Esophagus muscularis mucosa (tissue), 4 donors: ENCODE measurements around the gene ZNF784. TPM values are rescaled to one million over a fixed set of nuclear protein-coding genes. Genes with fewer than 3 reads are reported as not detected.

Experiments
- DNase-seq: peaks from one replicate; pipeline ENCODE4 v3.0.0-alpha.2; 2017; ENCODE audit errors: extremely low spot score
- H3K27ac ChIP-seq, 4 donors: fragments of 200-600 bp; sonication (generic); replicated peaks in 1 of 4; 1 replicate in 3 of 4; 2 replicates in 1 of 4; pipeline ENCODE4 v1.5.1; 2016 to 2019; ENCODE audit warnings: mild to moderate bottlenecking in 1 of 4
- H3K27me3 ChIP-seq, 4 donors: fragments of 200-600 bp; sonication (generic); one replicate each; pipeline versions ENCODE4 v1.5.1 to v1.6.0; 2016 to 2019
- H3K36me3 ChIP-seq, 4 donors: fragments of 200-600 bp; sonication (generic); one replicate each; pipeline ENCODE4 v1.5.1; 2016 to 2019
- H3K4me1 ChIP-seq, 4 donors: fragments of 200-600 bp; sonication (generic); one replicate each; pipeline ENCODE4 v1.5.1; 2016 to 2019
- H3K4me3 ChIP-seq, 4 donors: fragments of 200-600 bp; sonication (generic); 1 replicate in 2 of 4; 2 replicates in 2 of 4; pipeline ENCODE4 v1.5.1; 2016 to 2019; ENCODE audit warnings: mild to moderate bottlenecking in 4 of 4, moderate library complexity in 1 of 4
- H3K9me3 ChIP-seq, 4 donors: fragments of 200-600 bp; sonication (generic); 1 replicate in 3 of 4; 2 replicates in 1 of 4; pipeline ENCODE4 v1.5.1; 2016 to 2019
- CTCF ChIP-seq, 3 experiments: fragments of 200-600 bp in 2 of 3; fragments of 450-650 bp in 1 of 3; sonication (generic) in 2 of 3; IDR thresholded peaks; one replicate each; pipeline ENCODE4 v1.5.1; 2017 to 2019; ENCODE audit warnings: antibody characterized with exemption in 3 of 3, mild to moderate bottlenecking in 2 of 3, moderate library complexity in 1 of 3
- EP300 ChIP-seq: sonication (generic); formaldehyde crosslinking; IDR thresholded peaks from one replicate; pipeline ENCODE4 v1.6.1; 2017; ENCODE audit warnings: antibody characterized with exemption
- POLR2A ChIP-seq: fragments of 450-650 bp; IDR thresholded peaks from one replicate; pipeline ENCODE4 v1.6.1; 2017; ENCODE audit warnings: antibody characterized with exemption, moderate library complexity, mild to moderate bottlenecking, low read depth
- POLR2AphosphoS5 ChIP-seq, 2 donors: sonication (generic); formaldehyde crosslinking; IDR thresholded peaks; one replicate each; pipeline ENCODE4 v1.6.1; 2017; ENCODE audit warnings: antibody characterized with exemption in 2 of 2
- WGBS: methylation state at CpG from one replicate; pipeline ENCODE4 v1.1.5; 2018; 5-methylcytosine and 5-hydroxymethylcytosine counted together
- intact Hi-C: fragments of 100-400 bp; cut with DNase I; formaldehyde crosslinking; loops from one replicate; pipeline ENCODE4 v1.15.1; 2023
- total RNA-seq, 4 donors: library from RNA; depleted of rRNA; stranded (reverse); fragments of >200 nt; gene quantifications; one replicate each; pipeline versions ENCODE4 v1.1.0 to v1.2.1, GENCODE V29; 2016

ZNF784 gene
- total RNA-seq, 4 donors from 2014 or later: 2.5 to 6.3 (median 4.0) TPM

- 92% methylated on average over 22 of the region's 27 CpGs for WGBS
- H3K36me3 ChIP-seq: peaks cover 26 to 73% (median 60%) of the 10 kb centered on the region in 4 donors
- intact Hi-C loops: no loop called here
- TF ChIP-seq EP300 (no peak), CTCF (IDR thresholded peaks at IDR 0.05) (no peak), POLR2A (no peak), POLR2AphosphoS5 (IDR thresholded peaks at IDR 0.05) (no peak)
- DNase-seq: no peak
- H3K9me3 ChIP-seq: no peaks in the 10 kb centered on the region
- no peaks in the 10 kb centered on the region for H3K27me3 ChIP-seq
- H3K4me1 ChIP-seq: peaks cover 15 to 42% (median 27%) of the 10 kb centered on the region in 4 donors
- H3K27ac ChIP-seq: no peak overlapping the region
- H3K4me3 ChIP-seq: no peak overlapping the region
Measured at GRCh38 chr19:55613396-55613795, 11.0 kb downstream of the ZNF784 start.

- peak overlapping the region in 1 of 4 donors; percentile 16 for H3K27ac ChIP-seq
- 74% methylated on average over 3 of the region's 3 CpGs for WGBS
- intact Hi-C loops: no loop called here
Measured at GRCh38 chr19:55611983-55612645, 12.3 kb downstream of the ZNF784 start.

GRCh38 chr19:55611300-55611982 is 12.9 kb downstream of the ZNF784 start:
- Histone ChIP-seq H3K9me3 (no peaks in the 10 kb centered on the region), H3K36me3 (peaks cover 22 to 63% (median 47%) of the 10 kb centered on the region in 4 donors), H3K27me3 (no peaks in the 10 kb centered on the region), H3K4me1 (peaks cover 26 to 61% (median 43%) of the 10 kb centered on the region in 4 donors), H3K27ac (peak overlapping the region in 1 of 4 donors; percentile 16), H3K4me3 (no peak overlapping the region)
- DNase-seq: no peak
- no peak for TF ChIP-seq EP300
- no peak for TF ChIP-seq POLR2AphosphoS5 (IDR thresholded peaks at IDR 0.05)
- TF ChIP-seq CTCF (IDR thresholded peaks at IDR 0.05): no peak
- TF ChIP-seq POLR2A: no peak
- intact Hi-C loops: no loop called here
- WGBS: 73% methylated on average over 11 of the region's 15 CpGs

More at GRCh38 chr19:55611983-55612645, 12.3 kb downstream of the ZNF784 start:
- Histone ChIP-seq H3K4me1 (peaks cover 19 to 54% (median 36%) of the 10 kb centered on the region in 4 donors), H3K36me3 (peaks cover 26 to 65% (median 54%) of the 10 kb centered on the region in 4 donors), H3K27me3 (no peaks in the 10 kb centered on the region), H3K9me3 (no peaks in the 10 kb centered on the region), H3K4me3 (no peak overlapping the region)
- no peak for TF ChIP-seq POLR2A
- no peak for TF ChIP-seq EP300
- TF ChIP-seq CTCF (IDR thresholded peaks at IDR 0.05): no peak
- no peak for TF ChIP-seq POLR2AphosphoS5 (IDR thresholded peaks at IDR 0.05)
- DNase-seq: no peak

GRCh38 chr19:55609326-55609725 is 15.0 kb downstream of the ZNF784 start:
- WGBS: 88% methylated on average over 5 of the region's 5 CpGs
- Histone ChIP-seq H3K27me3 (no peaks in the 10 kb centered on the region), H3K36me3 (peaks cover 5 to 41% (median 28%) of the 10 kb centered on the region in 4 donors), H3K27ac (no peak overlapping the region), H3K4me3 (no peak overlapping the region), H3K9me3 (no peaks in the 10 kb centered on the region), H3K4me1 (peaks cover 35 to 75% (median 57%) of the 10 kb centered on the region in 4 donors)
- TF ChIP-seq EP300 (no peak), CTCF (IDR thresholded peaks at IDR 0.05) (no peak), POLR2AphosphoS5 (IDR thresholded peaks at IDR 0.05) (no peak), POLR2A (no peak)
- no peak for DNase-seq
- intact Hi-C loops: no loop called here
